Neural cell (in vitro differentiated cells): ENCODE measurements around the gene SLX4IP. TPM values are rescaled to one million over a fixed set of nuclear protein-coding genes. Genes with fewer than 3 reads are reported as not detected.
"Not testable (repeated sequence)": the region's sequence is repeated elsewhere in the genome, so short reads cannot be mapped to it uniquely, and the experiment has no call there.

Source experiments
- H2AFZ ChIP-seq: fragments of 200-600, 300-800 bp; sonication (generic), shearing (Covaris generic); 2 replicates; pipeline ENCODE4 v1.6.0; 2014; ENCODE audit warnings: low read depth, mild to moderate bottlenecking, antibody characterized with exemption, low read length, moderate library complexity
- H3F3A ChIP-seq: fragments of 200-600 bp; shearing (Covaris generic); 2 replicates; pipeline ENCODE4 v1.6.1; 2016; ENCODE audit warnings: mild to moderate bottlenecking, moderate library complexity, mixed read lengths, antibody characterized with exemption, low read length; ENCODE audit not compliant: insufficient read depth, poor library complexity, severe bottlenecking
- H3K27ac ChIP-seq: fragments of 200-600, 300-800 bp; sonication (generic), shearing (Covaris generic); 2 replicates; pipeline ENCODE4 v1.5.1; 2014; ENCODE audit warnings: mild to moderate bottlenecking, low read length, moderate library complexity
- H3K27me3 ChIP-seq: fragments of 300-800, 200-600 bp; sonication (generic), shearing (Covaris generic); 2 replicates; pipeline ENCODE4 v1.6.0; 2014; ENCODE audit warnings: mild to moderate bottlenecking, low read depth, low read length, moderate library complexity; ENCODE audit not compliant: insufficient read depth
- H3K36me3 ChIP-seq: fragments of 300-800, 200-600 bp; sonication (generic), shearing (Covaris generic); 2 replicates; pipeline ENCODE4 v1.5.1; 2014; ENCODE audit warnings: mild to moderate bottlenecking, antibody characterized with exemption, low read length, moderate library complexity; ENCODE audit not compliant: insufficient read depth
- H3K4me2 ChIP-seq: fragments of 300-800, 200-600 bp; sonication (generic), shearing (Covaris generic); 2 replicates; pipeline ENCODE4 v1.6.0; 2014; ENCODE audit warnings: mild to moderate bottlenecking, low read length
- H3K4me3 ChIP-seq: fragments of 300-800, 200-600 bp; sonication (generic), shearing (Covaris generic); 2 replicates; pipeline ENCODE4 v1.5.1; 2014; ENCODE audit warnings: mild to moderate bottlenecking, low read length, moderate library complexity
- H3K79me2 ChIP-seq: fragments of 200-600 bp; shearing (Covaris generic); replicated peaks from 2 replicates; pipeline ENCODE4 v1.6.0; 2014; ENCODE audit warnings: mild to moderate bottlenecking, low read length, moderate library complexity; ENCODE audit not compliant: insufficient read depth
- H3K9ac ChIP-seq: fragments of 300-800, 200-600 bp; sonication (generic), shearing (Covaris generic); 2 replicates; pipeline ENCODE4 v1.6.1; 2016; ENCODE audit warnings: mild to moderate bottlenecking, low read length, mixed read lengths
- H3K9me2 ChIP-seq: fragments of 200-600 bp; shearing (Covaris generic); 2 replicates; pipeline ENCODE4 v1.6.1; 2016; ENCODE audit warnings: mild to moderate bottlenecking, low read length, mixed read lengths; ENCODE audit not compliant: insufficient read depth
- H3K9me3 ChIP-seq: fragments of 200-600, 300-800 bp; sonication (generic), shearing (Covaris generic); 2 replicates; pipeline ENCODE4 v1.6.1; 2016; ENCODE audit warnings: mild to moderate bottlenecking, mixed run types, low read length, moderate library complexity, mixed read lengths
- H4K20me1 ChIP-seq: fragments of 200-600 bp; shearing (Covaris generic); 2 replicates; pipeline ENCODE4 v1.6.1; 2016; ENCODE audit warnings: mild to moderate bottlenecking, mixed run types; ENCODE audit not compliant: insufficient read depth
- EP300 ChIP-seq: fragments of 450-650 bp; conservative IDR thresholded peaks from 2 replicates; pipeline ENCODE4 v1.6.1; 2014; ENCODE audit warnings: antibody characterized with exemption, mild to moderate bottlenecking, moderate library complexity; ENCODE audit not compliant: poor library complexity, severe bottlenecking
- EZH2 ChIP-seq: fragments of 200-600, 300-800 bp; shearing (Covaris generic), sonication (generic); IDR thresholded peaks from 2 replicates; pipeline ENCODE4 v1.6.1; 2014; ENCODE audit warnings: antibody characterized with exemption, low read length, borderline replicate concordance, mild to moderate bottlenecking; ENCODE audit not compliant: insufficient read depth, poor library complexity, severe bottlenecking
- MXI1 ChIP-seq: fragments of 450-650 bp; conservative IDR thresholded peaks from 2 replicates; pipeline ENCODE4 v1.6.1; 2014; ENCODE audit warnings: antibody characterized with exemption, mild to moderate bottlenecking; ENCODE audit not compliant: poor library complexity, severe bottlenecking
- POLR2AphosphoS5 ChIP-seq: IDR thresholded peaks from 2 replicates; pipeline ENCODE4 v1.6.1; 2012
- RAD21 ChIP-seq: fragments of 450-650 bp; conservative IDR thresholded peaks from 2 replicates; pipeline ENCODE4 v1.6.1; 2014; ENCODE audit warnings: antibody characterized with exemption, mild to moderate bottlenecking, moderate library complexity
- SMC3 ChIP-seq: fragments of 450-650 bp; conservative IDR thresholded peaks from 2 replicates; pipeline ENCODE4 v1.6.1; 2014; ENCODE audit warnings: antibody characterized with exemption, mild to moderate bottlenecking, moderate library complexity; ENCODE audit not compliant: poor library complexity
- TAF1 ChIP-seq: IDR thresholded peaks from 2 replicates; pipeline ENCODE4 v1.6.1; 2012; ENCODE audit warnings: low read depth
- polyA plus RNA-seq: library from polyadenylated mRNA; depleted of rRNA; stranded (reverse); fragments of >200 nt; gene quantifications from 2 replicates; pipeline ENCODE4 v1.2.3, GENCODE V29; 2014
- TF ChIP-seq, protein P1 (sequence below): IDR thresholded peaks from 2 replicates; pipeline ENCODE4 v1.6.1; 2012; ENCODE audit warnings: borderline replicate concordance
- TF ChIP-seq, protein P2 (sequence below): fragments of 450-650 bp; IDR thresholded peaks from 2 replicates; pipeline ENCODE4 v1.5.1; 2014; ENCODE audit warnings: antibody characterized with exemption, mild to moderate bottlenecking, moderate library complexity; ENCODE audit not compliant: poor library complexity, severe bottlenecking

SLX4IP gene
- polyA plus RNA-seq, 1 donor from 2014 or later = 6.4 TPM

DNA sequence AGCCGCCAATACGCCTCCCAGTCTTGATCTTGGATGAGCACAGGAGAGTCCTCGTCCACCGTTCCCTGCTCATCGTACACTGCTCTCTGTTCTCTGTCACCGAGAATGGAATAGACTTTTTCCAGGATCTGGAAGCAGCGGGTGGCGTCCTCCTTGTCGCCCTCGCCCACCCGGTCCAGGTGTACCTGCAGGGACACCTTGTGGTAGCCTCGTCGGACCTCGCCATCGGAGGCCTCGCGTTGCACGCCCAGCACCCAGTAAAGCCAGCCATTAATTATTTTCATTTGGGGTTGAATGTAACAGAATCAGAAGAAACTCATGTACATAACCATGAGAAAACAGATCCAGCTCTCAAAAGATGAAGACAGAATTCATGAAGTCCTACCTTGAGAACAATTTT, 178.8 kb downstream of the SLX4IP start:
- H2AFZ ChIP-seq = no peak overlapping the region
- no peaks in the 10 kb centered on the region for H3F3A ChIP-seq
- H4K20me1 ChIP-seq = no peaks in the 10 kb centered on the region
- no peaks in the 10 kb centered on the region for H3K36me3 ChIP-seq
- no peak overlapping the region for H3K9ac ChIP-seq
- no peaks in the 10 kb centered on the region for H3K27me3 ChIP-seq
- no peaks in the 10 kb centered on the region for H3K79me2 ChIP-seq
- H3K4me3 ChIP-seq = no peak overlapping the region
- H3K9me3 ChIP-seq = no peaks in the 10 kb centered on the region
- no peak overlapping the region for H3K4me2 ChIP-seq
- H3K27ac ChIP-seq = no peak overlapping the region
- no peaks in the 10 kb centered on the region for H3K9me2 ChIP-seq
- TF ChIP-seq EZH2 = no peak
- TF ChIP-seq, protein P1, sequence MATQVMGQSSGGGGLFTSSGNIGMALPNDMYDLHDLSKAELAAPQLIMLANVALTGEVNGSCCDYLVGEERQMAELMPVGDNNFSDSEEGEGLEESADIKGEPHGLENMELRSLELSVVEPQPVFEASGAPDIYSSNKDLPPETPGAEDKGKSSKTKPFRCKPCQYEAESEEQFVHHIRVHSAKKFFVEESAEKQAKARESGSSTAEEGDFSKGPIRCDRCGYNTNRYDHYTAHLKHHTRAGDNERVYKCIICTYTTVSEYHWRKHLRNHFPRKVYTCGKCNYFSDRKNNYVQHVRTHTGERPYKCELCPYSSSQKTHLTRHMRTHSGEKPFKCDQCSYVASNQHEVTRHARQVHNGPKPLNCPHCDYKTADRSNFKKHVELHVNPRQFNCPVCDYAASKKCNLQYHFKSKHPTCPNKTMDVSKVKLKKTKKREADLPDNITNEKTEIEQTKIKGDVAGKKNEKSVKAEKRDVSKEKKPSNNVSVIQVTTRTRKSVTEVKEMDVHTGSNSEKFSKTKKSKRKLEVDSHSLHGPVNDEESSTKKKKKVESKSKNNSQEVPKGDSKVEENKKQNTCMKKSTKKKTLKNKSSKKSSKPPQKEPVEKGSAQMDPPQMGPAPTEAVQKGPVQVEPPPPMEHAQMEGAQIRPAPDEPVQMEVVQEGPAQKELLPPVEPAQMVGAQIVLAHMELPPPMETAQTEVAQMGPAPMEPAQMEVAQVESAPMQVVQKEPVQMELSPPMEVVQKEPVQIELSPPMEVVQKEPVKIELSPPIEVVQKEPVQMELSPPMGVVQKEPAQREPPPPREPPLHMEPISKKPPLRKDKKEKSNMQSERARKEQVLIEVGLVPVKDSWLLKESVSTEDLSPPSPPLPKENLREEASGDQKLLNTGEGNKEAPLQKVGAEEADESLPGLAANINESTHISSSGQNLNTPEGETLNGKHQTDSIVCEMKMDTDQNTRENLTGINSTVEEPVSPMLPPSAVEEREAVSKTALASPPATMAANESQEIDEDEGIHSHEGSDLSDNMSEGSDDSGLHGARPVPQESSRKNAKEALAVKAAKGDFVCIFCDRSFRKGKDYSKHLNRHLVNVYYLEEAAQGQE = no peak

DNA sequence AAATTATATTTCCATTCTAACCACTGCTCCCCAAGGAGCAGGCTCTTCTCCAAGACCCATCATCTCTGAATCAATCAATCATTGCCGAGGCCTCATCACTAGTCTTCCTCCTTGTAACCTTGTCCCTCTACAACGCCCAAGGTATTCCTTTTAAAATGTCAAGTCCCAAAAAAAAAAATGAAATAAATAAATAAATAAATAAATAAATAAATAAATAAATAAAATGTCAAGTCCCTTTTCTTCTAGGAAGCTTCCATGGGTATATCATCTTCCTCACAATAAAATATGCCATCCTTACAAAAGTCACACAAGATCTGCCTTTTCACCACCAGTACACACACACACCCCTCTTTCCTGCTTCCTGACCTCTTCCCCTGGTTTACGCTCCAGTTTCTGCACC, 181.1 kb downstream of the SLX4IP start:
- H2AFZ ChIP-seq = no peak overlapping the region
- no peak for TF ChIP-seq MXI1
- no peak for TF ChIP-seq SMC3
- TF ChIP-seq POLR2AphosphoS5 = no peak
- TF ChIP-seq EZH2 = no peak
- TF ChIP-seq RAD21 = no peak
- TF ChIP-seq, protein P2, sequence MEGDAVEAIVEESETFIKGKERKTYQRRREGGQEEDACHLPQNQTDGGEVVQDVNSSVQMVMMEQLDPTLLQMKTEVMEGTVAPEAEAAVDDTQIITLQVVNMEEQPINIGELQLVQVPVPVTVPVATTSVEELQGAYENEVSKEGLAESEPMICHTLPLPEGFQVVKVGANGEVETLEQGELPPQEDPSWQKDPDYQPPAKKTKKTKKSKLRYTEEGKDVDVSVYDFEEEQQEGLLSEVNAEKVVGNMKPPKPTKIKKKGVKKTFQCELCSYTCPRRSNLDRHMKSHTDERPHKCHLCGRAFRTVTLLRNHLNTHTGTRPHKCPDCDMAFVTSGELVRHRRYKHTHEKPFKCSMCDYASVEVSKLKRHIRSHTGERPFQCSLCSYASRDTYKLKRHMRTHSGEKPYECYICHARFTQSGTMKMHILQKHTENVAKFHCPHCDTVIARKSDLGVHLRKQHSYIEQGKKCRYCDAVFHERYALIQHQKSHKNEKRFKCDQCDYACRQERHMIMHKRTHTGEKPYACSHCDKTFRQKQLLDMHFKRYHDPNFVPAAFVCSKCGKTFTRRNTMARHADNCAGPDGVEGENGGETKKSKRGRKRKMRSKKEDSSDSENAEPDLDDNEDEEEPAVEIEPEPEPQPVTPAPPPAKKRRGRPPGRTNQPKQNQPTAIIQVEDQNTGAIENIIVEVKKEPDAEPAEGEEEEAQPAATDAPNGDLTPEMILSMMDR = no peak
- TF ChIP-seq, protein P1 = no peak
- TF ChIP-seq TAF1 = no peak
- TF ChIP-seq EP300 = no peak
- H3K9ac ChIP-seq = no peak overlapping the region
- no peaks in the 10 kb centered on the region for H3K36me3 ChIP-seq
- no peak overlapping the region for H3K4me2 ChIP-seq
- H3K27me3 ChIP-seq = no peaks in the 10 kb centered on the region
- H3K4me3 ChIP-seq = no peak overlapping the region
- no peaks in the 10 kb centered on the region for H4K20me1 ChIP-seq
- no peaks in the 10 kb centered on the region for H3K9me2 ChIP-seq
- no peaks in the 10 kb centered on the region for H3K79me2 ChIP-seq
- H3K9me3 ChIP-seq = no peaks in the 10 kb centered on the region
- H3K27ac ChIP-seq = no peak overlapping the region
- no peaks in the 10 kb centered on the region for H3F3A ChIP-seq

DNA sequence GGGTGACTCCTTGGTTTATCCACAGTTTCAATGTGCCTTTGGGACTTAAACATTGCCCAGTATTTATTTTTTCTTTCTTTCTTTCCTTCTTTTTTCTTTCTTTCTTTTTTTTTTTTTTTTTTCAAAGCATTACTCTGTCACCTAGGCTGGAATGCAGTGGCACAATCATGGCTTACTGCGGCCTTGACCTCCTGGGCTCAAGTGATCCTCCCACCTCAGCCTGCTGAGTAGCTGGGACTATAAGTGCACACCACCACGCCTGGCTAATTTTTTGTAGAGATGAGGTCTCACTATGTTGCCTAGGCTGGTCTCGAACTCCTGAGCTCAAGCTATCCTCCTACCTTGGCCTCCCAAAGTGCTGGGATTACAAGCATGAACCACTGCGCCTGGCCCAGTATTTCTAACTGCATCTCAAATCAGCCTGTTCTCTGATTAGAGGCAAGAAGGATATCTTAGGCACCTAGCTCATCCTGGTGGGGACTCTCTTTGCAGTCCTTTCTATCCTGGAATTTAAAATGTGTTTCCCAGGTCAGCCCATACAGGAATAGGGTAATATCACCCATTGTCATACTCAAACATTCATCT, 182.5 kb downstream of the SLX4IP start:
- not testable (repeated sequence) for H3K4me3 ChIP-seq, H3F3A ChIP-seq, H3K36me3 ChIP-seq, H4K20me1 ChIP-seq, H3K4me2 ChIP-seq, H3K79me2 ChIP-seq, H2AFZ ChIP-seq, H3K9me2 ChIP-seq, H3K9me3 ChIP-seq, H3K27me3 ChIP-seq, H3K27ac ChIP-seq, H3K9ac ChIP-seq
